Osteocyte (in vitro differentiated cells): ENCODE measurements around the gene MYO5B. TPM values are rescaled to one million over a fixed set of nuclear protein-coding genes. Genes with fewer than 3 reads are reported as not detected.

ENCODE experiments used
- DNase-seq: peaks from one replicate; pipeline ENCODE4 v3.0.0; 2021; ENCODE audit warnings: mixed read lengths; ENCODE audit not compliant: unreplicated experiment; ENCODE audit errors: extremely low spot score
- H3K27ac Mint-ChIP-seq: one replicate; pipeline ENCODE4 v1.8.0; 2021; ENCODE audit warnings: mild to moderate bottlenecking, mixed read lengths; ENCODE audit not compliant: unreplicated experiment
- H3K27me3 Mint-ChIP-seq: one replicate; pipeline ENCODE4 v1.8.0; 2021; ENCODE audit warnings: mixed read lengths; ENCODE audit not compliant: unreplicated experiment
- H3K36me3 Mint-ChIP-seq: one replicate; pipeline ENCODE4 v1.8.0; 2021; ENCODE audit warnings: mixed read lengths; ENCODE audit not compliant: unreplicated experiment
- H3K4me1 Mint-ChIP-seq: one replicate; pipeline ENCODE4 v1.8.0; 2021; ENCODE audit warnings: mixed read lengths; ENCODE audit not compliant: unreplicated experiment
- H3K4me3 Mint-ChIP-seq: one replicate; pipeline ENCODE4 v1.8.0; 2021; ENCODE audit warnings: mild to moderate bottlenecking, moderate library complexity, mixed read lengths; ENCODE audit not compliant: unreplicated experiment
- H3K9me3 Mint-ChIP-seq: one replicate; pipeline ENCODE4 v1.8.0; 2021; ENCODE audit warnings: mixed read lengths; ENCODE audit not compliant: unreplicated experiment
- total RNA-seq: library from RNA; stranded (reverse); gene quantifications from 2 replicates; pipeline ENCODE4 v1.2.1, GENCODE V29; 2021
- TF ChIP-seq, protein P1 (sequence below): fragments of 200-600 bp; sonication (generic); IDR thresholded peaks from 2 replicates; pipeline ENCODE4 v1.5.0; 2021; ENCODE audit warnings: antibody characterized with exemption, mild to moderate bottlenecking, moderate library complexity

MYO5B gene
- total RNA-seq, 1 donor from 2014 or later: not detected

GRCh38 chr18:50152900-50153299 is 42.0 kb downstream of the MYO5B start:
- DNase-seq: no peak
- no peaks in the 10 kb centered on the region for H3K36me3 Mint-ChIP-seq
- H3K9me3 Mint-ChIP-seq: no peaks in the 10 kb centered on the region
- no peaks in the 10 kb centered on the region for H3K4me1 Mint-ChIP-seq
- TF ChIP-seq, protein P1, sequence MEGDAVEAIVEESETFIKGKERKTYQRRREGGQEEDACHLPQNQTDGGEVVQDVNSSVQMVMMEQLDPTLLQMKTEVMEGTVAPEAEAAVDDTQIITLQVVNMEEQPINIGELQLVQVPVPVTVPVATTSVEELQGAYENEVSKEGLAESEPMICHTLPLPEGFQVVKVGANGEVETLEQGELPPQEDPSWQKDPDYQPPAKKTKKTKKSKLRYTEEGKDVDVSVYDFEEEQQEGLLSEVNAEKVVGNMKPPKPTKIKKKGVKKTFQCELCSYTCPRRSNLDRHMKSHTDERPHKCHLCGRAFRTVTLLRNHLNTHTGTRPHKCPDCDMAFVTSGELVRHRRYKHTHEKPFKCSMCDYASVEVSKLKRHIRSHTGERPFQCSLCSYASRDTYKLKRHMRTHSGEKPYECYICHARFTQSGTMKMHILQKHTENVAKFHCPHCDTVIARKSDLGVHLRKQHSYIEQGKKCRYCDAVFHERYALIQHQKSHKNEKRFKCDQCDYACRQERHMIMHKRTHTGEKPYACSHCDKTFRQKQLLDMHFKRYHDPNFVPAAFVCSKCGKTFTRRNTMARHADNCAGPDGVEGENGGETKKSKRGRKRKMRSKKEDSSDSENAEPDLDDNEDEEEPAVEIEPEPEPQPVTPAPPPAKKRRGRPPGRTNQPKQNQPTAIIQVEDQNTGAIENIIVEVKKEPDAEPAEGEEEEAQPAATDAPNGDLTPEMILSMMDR: no peak
- no peak overlapping the region for H3K27ac Mint-ChIP-seq
- no peaks in the 10 kb centered on the region for H3K27me3 Mint-ChIP-seq
- H3K4me3 Mint-ChIP-seq: no peak overlapping the region

DNA sequence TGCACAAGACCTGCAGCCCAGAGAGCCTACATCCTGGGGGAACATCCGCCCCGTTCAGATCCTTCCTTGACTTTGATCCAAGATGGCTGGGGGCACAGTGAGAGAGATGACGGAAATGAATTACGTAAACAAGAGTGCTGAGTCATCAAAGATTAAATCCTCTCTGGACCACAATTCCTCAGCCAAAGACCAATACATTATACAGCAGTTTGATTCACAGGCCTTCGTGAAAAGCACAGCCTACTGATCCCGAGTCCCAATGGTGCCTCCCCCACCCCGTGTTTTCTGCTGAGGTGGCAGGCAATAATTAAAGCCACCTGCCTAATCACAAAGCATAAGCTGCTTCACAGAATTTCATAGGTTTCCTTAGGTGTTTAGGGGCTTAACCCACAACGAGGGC is 43.0 kb downstream of the MYO5B start:
- DNase-seq: no peak
- Mint-ChIP-seq H3K4me1 (no peaks in the 10 kb centered on the region), H3K36me3 (no peaks in the 10 kb centered on the region), H3K27ac (no peak overlapping the region), H3K27me3 (no peaks in the 10 kb centered on the region), H3K9me3 (no peaks in the 10 kb centered on the region), H3K4me3 (no peak overlapping the region)
- TF ChIP-seq, protein P1: no peak

- Mint-ChIP-seq H3K4me3 (no peak overlapping the region), H3K36me3 (no peaks in the 10 kb centered on the region), H3K27me3 (no peaks in the 10 kb centered on the region), H3K27ac (no peak overlapping the region), H3K4me1 (no peaks in the 10 kb centered on the region), H3K9me3 (no peaks in the 10 kb centered on the region)
- DNase-seq: no peak
- TF ChIP-seq, protein P1: no peak
These were observed 50.4 kb downstream of the MYO5B start for GRCh38 chr18:50144540-50144939.

DNA sequence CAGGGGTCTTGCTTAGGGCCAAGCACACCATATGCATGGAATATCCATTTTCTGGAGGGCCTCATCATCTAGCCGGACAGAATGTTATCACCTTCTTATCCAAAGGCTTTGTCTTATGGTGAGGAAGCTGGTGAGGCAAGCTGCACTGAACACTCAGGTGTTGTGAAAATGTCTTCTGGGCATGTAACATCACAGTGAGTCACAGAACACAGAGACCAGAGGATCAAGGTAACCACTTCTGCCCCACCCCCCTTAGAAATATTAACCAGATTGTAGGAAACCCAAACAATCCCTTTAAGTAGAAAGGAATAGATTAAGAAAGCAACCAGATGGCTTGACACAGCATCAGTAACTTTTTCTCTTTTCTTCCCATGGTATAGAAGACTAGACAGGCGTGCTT is 51.1 kb downstream of the MYO5B start:
- TF ChIP-seq, protein P1: no peak
- Mint-ChIP-seq H3K27me3 (no peaks in the 10 kb centered on the region), H3K4me1 (no peaks in the 10 kb centered on the region), H3K27ac (no peak overlapping the region), H3K9me3 (no peaks in the 10 kb centered on the region), H3K36me3 (no peaks in the 10 kb centered on the region), H3K4me3 (no peak overlapping the region)
- DNase-seq: no peak

DNA sequence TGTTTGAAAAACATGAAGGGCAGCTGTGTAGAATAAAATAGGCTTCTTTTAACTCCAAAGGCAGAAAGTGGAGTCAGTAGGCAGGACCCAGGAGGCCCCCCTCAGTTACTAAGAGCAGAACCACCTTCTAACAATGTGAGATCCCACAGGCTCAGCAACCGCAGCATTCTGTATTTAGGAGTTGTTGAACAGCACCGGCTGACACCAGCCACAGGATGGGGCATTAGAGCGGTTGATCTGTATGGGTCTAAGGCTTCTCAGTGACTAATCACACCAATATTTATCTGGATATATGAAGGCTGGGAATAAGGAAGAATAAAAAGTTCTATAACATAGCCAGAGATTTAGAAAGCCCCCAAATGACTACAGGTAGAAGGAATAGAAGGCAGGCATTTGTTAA is 51.7 kb downstream of the MYO5B start:
- H3K27ac Mint-ChIP-seq: no peak overlapping the region
- H3K4me1 Mint-ChIP-seq: no peaks in the 10 kb centered on the region
- DNase-seq: no peak
- no peak overlapping the region for H3K4me3 Mint-ChIP-seq
- TF ChIP-seq, protein P1: no peak
- no peaks in the 10 kb centered on the region for H3K9me3 Mint-ChIP-seq
- H3K27me3 Mint-ChIP-seq: no peaks in the 10 kb centered on the region
- H3K36me3 Mint-ChIP-seq: no peaks in the 10 kb centered on the region
